ENCODE data around the gene ZBED4. TPM values are rescaled to one million over a fixed set of nuclear protein-coding genes. Genes with fewer than 3 reads are reported as not detected.

Gene ZBED4
- total RNA-seq, 1 donor from 2014 or later: 11.2 TPM

- DNase-seq (ENCODE audit: low spot score): no peak
These were observed 47.0 kb downstream of the ZBED4 start for GRCh38 chr22:49900441-49901230.

GRCh38 chr22:49901457-49901856 is 47.8 kb downstream of the ZBED4 start:
- DNase-seq (ENCODE audit: low spot score): no peak

GRCh38 chr22:49903322-49904039 is 49.8 kb downstream of the ZBED4 start:
- no peak for DNase-seq (ENCODE audit: low spot score)

GRCh38 chr22:49904040-49904369 is 50.4 kb downstream of the ZBED4 start:
- no peak for DNase-seq (ENCODE audit: low spot score)

- DNase-seq (ENCODE audit: low spot score): no peak
These were observed 51.8 kb downstream of the ZBED4 start for GRCh38 chr22:49905465-49905864.

- DNase-seq (ENCODE audit: low spot score): no peak
These were observed 52.6 kb downstream of the ZBED4 start for GRCh38 chr22:49906071-49906798.

- DNase-seq (ENCODE audit: low spot score): no peak
These were observed 53.2 kb downstream of the ZBED4 start for GRCh38 chr22:49906799-49907290.

- no peak for DNase-seq (ENCODE audit: low spot score)
These were observed 54.2 kb downstream of the ZBED4 start for GRCh38 chr22:49907807-49908206.

GRCh38 chr22:49909476-49910205 is 56.0 kb downstream of the ZBED4 start:
- no peak for DNase-seq (ENCODE audit: low spot score)

- no peak for DNase-seq (ENCODE audit: low spot score)
These were observed 56.8 kb downstream of the ZBED4 start for GRCh38 chr22:49910229-49911155.

GRCh38 chr22:49911881-49912625 is 58.4 kb downstream of the ZBED4 start:
- no peak for DNase-seq (ENCODE audit: low spot score)

GRCh38 chr22:49913026-49913425 is 59.4 kb downstream of the ZBED4 start:
- DNase-seq (ENCODE audit: low spot score): no peak

GRCh38 chr22:49913446-49913845 is 59.8 kb downstream of the ZBED4 start:
- no peak for DNase-seq (ENCODE audit: low spot score)

- no peak for DNase-seq (ENCODE audit: low spot score)
These were observed 60.6 kb downstream of the ZBED4 start for GRCh38 chr22:49914256-49914655.

GRCh38 chr22:49915610-49916009 is 62.0 kb downstream of the ZBED4 start:
- no peak for DNase-seq (ENCODE audit: low spot score)

- no peak for DNase-seq (ENCODE audit: low spot score)
These were observed 63.2 kb downstream of the ZBED4 start for GRCh38 chr22:49916831-49917230.

GRCh38 chr22:49917974-49918910 is 64.6 kb downstream of the ZBED4 start, which contains the start of the genes ALG12 and CRELD2:
TSS of gene ALG12 (minus strand) at chr22:49918438. CDS start at chr22:49913765, 4,673 bp downstream.
TSS of gene CRELD2 (plus strand) at chr22:49918634. CDS start at chr22:49918770, 136 bp downstream.
- peak; percentile 98 for DNase-seq (ENCODE audit: low spot score)
